WTC11 (cell line): ENCODE data around the gene GLB1L3. TPM values are rescaled to one million over a fixed set of nuclear protein-coding genes. Genes with fewer than 3 reads are reported as not detected.

Experiments
- ATF3 ChIP-seq: sonication (generic); formaldehyde crosslinking; conservative IDR thresholded peaks from 2 replicates; pipeline ENCODE4 v1.8.1; 2022; ENCODE audit warnings: mild to moderate bottlenecking, missing genetic modification reagents
- ETV6 ChIP-seq: sonication (generic); formaldehyde crosslinking; IDR thresholded peaks from 2 replicates; pipeline ENCODE4 v1.8.1; 2022; ENCODE audit warnings: mild to moderate bottlenecking, missing genetic modification reagents
- GRHL2 ChIP-seq: fragments of 250-450 bp; sonication (Bioruptor Pico); IDR thresholded peaks from 2 replicates; pipeline ENCODE4 v1.8.0; 2022; ENCODE audit warnings: mild to moderate bottlenecking, moderate library complexity; ENCODE audit not compliant: insufficient replicate concordance, severe bottlenecking
- JAZF1 ChIP-seq: fragments of 250-450 bp; sonication (Bioruptor Pico); IDR thresholded peaks from 2 replicates; pipeline ENCODE4 v1.9.0; 2021; ENCODE audit warnings: moderate library complexity, mild to moderate bottlenecking, inconsistent platforms
- JUN ChIP-seq: sonication (generic); formaldehyde crosslinking; IDR thresholded peaks from 2 replicates; pipeline ENCODE4 v1.8.0; 2023; ENCODE audit warnings: mild to moderate bottlenecking, missing genetic modification reagents
- KAT7 ChIP-seq: sonication (generic); formaldehyde crosslinking; IDR thresholded peaks from 2 replicates; pipeline ENCODE4 v1.8.1; 2023; ENCODE audit warnings: missing genetic modification reagents, mild to moderate bottlenecking, borderline replicate concordance
- SMAD4 ChIP-seq: sonication (generic); formaldehyde crosslinking; IDR thresholded peaks from 2 replicates; pipeline ENCODE4 v1.8.0; 2022; ENCODE audit warnings: mild to moderate bottlenecking, missing genetic modification reagents
- SOX15 ChIP-seq: fragments of 250-450 bp; sonication (Bioruptor Pico); IDR thresholded peaks from 2 replicates; pipeline ENCODE4 v1.9.0; 2021; ENCODE audit warnings: mild to moderate bottlenecking
- TP53 ChIP-seq: sonication (generic); formaldehyde crosslinking; IDR thresholded peaks from 2 replicates; pipeline ENCODE4 v1.8.1; 2023; ENCODE audit warnings: mild to moderate bottlenecking, missing genetic modification reagents
- USF1 ChIP-seq: sonication (generic); formaldehyde crosslinking; IDR thresholded peaks from 2 replicates; pipeline ENCODE4 v1.8.0; 2022; ENCODE audit warnings: mild to moderate bottlenecking, missing genetic modification reagents
- ZBTB43 ChIP-seq: sonication (generic); formaldehyde crosslinking; IDR thresholded peaks from 2 replicates; pipeline ENCODE4 v1.8.1; 2023; ENCODE audit warnings: mild to moderate bottlenecking, missing genetic modification reagents
- ZMAT4 ChIP-seq: fragments of 250-450 bp; sonication (Bioruptor Pico); IDR thresholded peaks from 2 replicates; pipeline ENCODE4 v1.9.0; 2021; ENCODE audit warnings: mild to moderate bottlenecking
- ZNF138 ChIP-seq: sonication (generic); formaldehyde crosslinking; conservative IDR thresholded peaks from 2 replicates; pipeline ENCODE4 v1.8.1; 2022; ENCODE audit warnings: mild to moderate bottlenecking, moderate library complexity, missing genetic modification reagents
- ZSCAN18 ChIP-seq: fragments of 250-450 bp; sonication (Bioruptor Pico); IDR thresholded peaks from 2 replicates; pipeline ENCODE4 v2.1.2; 2022; ENCODE audit warnings: mild to moderate bottlenecking, moderate library complexity
- total RNA-seq: library from RNA; stranded (reverse); gene quantifications from 3 replicates; pipeline ENCODE4 v1.2.3, GENCODE V29; 2021
- TF ChIP-seq, protein P1 (sequence below): fragments of 250-450 bp; sonication (Bioruptor Pico); conservative IDR thresholded peaks from 2 replicates; pipeline ENCODE4 v1.9.0; 2021; ENCODE audit warnings: mild to moderate bottlenecking
- TF ChIP-seq, protein P2 (sequence below): fragments of 250-450 bp; sonication (Bioruptor Pico); IDR thresholded peaks from 2 replicates; pipeline ENCODE4 v1.8.0; 2021; ENCODE audit warnings: mild to moderate bottlenecking
- TF ChIP-seq, protein P3 (sequence below): fragments of 250-450 bp; sonication (Bioruptor Pico); IDR thresholded peaks from 2 replicates; pipeline ENCODE4 v1.9.0; 2021; ENCODE audit warnings: mild to moderate bottlenecking
- TF ChIP-seq, protein P4 (sequence below): sonication (generic); formaldehyde crosslinking; IDR thresholded peaks from 2 replicates; pipeline ENCODE4 v1.8.0; 2023; ENCODE audit warnings: missing genetic modification reagents, mild to moderate bottlenecking, borderline replicate concordance
- TF ChIP-seq, protein P5 (sequence below): sonication (generic); formaldehyde crosslinking; IDR thresholded peaks from 2 replicates; pipeline ENCODE4 v1.8.1; 2023; ENCODE audit warnings: mild to moderate bottlenecking, moderate library complexity, missing genetic modification reagents

GLB1L3 gene
- total RNA-seq, 1 experiment from 2014 or later: 50.2 TPM

GRCh38 chr11:134253188-134253993 lies 22.8 kb upstream of the GLB1L3 start, which contains the start of the genes ACAD8 and THYN1 (continued):
- no peak for TF ChIP-seq ZSCAN18 (CRISPR knock-in tag)
- TF ChIP-seq, protein P1, sequence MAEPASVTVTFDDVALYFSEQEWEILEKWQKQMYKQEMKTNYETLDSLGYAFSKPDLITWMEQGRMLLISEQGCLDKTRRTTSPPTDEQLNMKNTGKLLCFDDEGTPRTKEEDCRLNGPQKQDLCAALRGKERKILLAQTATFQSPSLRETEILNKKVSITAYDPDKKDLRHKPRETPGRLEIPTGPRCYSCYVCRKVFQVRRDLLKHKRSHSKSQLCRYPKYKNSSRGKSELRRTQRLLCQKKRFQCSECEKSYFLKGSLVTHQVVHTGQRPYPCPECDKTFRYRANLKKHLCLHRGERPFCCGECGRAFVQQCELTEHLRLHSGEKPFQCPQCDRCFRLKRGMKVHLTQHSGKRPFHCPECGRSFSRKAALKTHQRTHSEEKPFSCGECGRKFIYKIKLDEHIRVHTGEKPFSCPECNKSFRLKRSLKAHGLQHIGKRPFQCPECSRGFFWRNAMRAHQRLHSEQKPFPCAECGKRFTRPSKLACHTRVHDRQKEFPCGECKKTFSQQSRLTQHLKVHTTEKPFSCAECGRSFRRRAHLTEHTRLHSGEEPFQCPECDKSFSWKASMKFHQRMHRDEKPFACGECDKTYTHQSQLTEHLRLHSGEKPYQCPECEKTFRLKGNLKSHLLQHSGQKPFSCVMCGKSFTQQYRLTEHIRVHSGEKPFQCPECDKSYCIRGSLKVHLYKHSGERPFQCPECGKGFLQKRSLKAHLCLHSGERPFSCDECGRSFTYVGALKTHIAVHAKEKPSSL (CRISPR knock-in tag): no peak
- TF ChIP-seq, protein P2, sequence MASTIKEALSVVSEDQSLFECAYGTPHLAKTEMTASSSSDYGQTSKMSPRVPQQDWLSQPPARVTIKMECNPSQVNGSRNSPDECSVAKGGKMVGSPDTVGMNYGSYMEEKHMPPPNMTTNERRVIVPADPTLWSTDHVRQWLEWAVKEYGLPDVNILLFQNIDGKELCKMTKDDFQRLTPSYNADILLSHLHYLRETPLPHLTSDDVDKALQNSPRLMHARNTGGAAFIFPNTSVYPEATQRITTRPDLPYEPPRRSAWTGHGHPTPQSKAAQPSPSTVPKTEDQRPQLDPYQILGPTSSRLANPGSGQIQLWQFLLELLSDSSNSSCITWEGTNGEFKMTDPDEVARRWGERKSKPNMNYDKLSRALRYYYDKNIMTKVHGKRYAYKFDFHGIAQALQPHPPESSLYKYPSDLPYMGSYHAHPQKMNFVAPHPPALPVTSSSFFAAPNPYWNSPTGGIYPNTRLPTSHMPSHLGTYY (CRISPR knock-in tag): no peak
- TF ChIP-seq, protein P3, sequence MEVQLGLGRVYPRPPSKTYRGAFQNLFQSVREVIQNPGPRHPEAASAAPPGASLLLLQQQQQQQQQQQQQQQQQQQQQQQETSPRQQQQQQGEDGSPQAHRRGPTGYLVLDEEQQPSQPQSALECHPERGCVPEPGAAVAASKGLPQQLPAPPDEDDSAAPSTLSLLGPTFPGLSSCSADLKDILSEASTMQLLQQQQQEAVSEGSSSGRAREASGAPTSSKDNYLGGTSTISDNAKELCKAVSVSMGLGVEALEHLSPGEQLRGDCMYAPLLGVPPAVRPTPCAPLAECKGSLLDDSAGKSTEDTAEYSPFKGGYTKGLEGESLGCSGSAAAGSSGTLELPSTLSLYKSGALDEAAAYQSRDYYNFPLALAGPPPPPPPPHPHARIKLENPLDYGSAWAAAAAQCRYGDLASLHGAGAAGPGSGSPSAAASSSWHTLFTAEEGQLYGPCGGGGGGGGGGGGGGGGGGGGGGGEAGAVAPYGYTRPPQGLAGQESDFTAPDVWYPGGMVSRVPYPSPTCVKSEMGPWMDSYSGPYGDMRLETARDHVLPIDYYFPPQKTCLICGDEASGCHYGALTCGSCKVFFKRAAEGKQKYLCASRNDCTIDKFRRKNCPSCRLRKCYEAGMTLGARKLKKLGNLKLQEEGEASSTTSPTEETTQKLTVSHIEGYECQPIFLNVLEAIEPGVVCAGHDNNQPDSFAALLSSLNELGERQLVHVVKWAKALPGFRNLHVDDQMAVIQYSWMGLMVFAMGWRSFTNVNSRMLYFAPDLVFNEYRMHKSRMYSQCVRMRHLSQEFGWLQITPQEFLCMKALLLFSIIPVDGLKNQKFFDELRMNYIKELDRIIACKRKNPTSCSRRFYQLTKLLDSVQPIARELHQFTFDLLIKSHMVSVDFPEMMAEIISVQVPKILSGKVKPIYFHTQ (CRISPR knock-in tag): no peak
- TF ChIP-seq ZMAT4 (CRISPR knock-in tag): no peak
- peak; percentile 54; the same call in 1 of the 2 replicates for TF ChIP-seq USF1 (CRISPR knock-in tag)
- TF ChIP-seq GRHL2: no peak
- TF ChIP-seq, protein P4, sequence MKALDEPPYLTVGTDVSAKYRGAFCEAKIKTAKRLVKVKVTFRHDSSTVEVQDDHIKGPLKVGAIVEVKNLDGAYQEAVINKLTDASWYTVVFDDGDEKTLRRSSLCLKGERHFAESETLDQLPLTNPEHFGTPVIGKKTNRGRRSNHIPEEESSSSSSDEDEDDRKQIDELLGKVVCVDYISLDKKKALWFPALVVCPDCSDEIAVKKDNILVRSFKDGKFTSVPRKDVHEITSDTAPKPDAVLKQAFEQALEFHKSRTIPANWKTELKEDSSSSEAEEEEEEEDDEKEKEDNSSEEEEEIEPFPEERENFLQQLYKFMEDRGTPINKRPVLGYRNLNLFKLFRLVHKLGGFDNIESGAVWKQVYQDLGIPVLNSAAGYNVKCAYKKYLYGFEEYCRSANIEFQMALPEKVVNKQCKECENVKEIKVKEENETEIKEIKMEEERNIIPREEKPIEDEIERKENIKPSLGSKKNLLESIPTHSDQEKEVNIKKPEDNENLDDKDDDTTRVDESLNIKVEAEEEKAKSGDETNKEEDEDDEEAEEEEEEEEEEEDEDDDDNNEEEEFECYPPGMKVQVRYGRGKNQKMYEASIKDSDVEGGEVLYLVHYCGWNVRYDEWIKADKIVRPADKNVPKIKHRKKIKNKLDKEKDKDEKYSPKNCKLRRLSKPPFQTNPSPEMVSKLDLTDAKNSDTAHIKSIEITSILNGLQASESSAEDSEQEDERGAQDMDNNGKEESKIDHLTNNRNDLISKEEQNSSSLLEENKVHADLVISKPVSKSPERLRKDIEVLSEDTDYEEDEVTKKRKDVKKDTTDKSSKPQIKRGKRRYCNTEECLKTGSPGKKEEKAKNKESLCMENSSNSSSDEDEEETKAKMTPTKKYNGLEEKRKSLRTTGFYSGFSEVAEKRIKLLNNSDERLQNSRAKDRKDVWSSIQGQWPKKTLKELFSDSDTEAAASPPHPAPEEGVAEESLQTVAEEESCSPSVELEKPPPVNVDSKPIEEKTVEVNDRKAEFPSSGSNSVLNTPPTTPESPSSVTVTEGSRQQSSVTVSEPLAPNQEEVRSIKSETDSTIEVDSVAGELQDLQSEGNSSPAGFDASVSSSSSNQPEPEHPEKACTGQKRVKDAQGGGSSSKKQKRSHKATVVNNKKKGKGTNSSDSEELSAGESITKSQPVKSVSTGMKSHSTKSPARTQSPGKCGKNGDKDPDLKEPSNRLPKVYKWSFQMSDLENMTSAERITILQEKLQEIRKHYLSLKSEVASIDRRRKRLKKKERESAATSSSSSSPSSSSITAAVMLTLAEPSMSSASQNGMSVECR (CRISPR knock-in tag): no peak; the same call in 1 of the 2 replicates
- TF ChIP-seq, protein P5, sequence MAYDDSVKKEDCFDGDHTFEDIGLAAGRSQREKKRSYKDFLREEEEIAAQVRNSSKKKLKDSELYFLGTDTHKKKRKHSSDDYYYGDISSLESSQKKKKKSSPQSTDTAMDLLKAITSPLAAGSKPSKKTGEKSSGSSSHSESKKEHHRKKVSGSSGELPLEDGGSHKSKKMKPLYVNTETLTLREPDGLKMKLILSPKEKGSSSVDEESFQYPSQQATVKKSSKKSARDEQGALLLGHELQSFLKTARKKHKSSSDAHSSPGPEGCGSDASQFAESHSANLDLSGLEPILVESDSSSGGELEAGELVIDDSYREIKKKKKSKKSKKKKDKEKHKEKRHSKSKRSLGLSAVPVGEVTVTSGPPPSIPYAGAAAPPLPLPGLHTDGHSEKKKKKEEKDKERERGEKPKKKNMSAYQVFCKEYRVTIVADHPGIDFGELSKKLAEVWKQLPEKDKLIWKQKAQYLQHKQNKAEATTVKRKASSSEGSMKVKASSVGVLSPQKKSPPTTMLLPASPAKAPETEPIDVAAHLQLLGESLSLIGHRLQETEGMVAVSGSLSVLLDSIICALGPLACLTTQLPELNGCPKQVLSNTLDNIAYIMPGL (CRISPR knock-in tag): peak; percentile 56
- no peak; the same call in 1 of the 2 replicates for TF ChIP-seq KAT7
- peak; percentile 55; the same call in 1 of the 2 replicates for TF ChIP-seq ZBTB43 (CRISPR knock-in tag)
- TF ChIP-seq JUN (CRISPR knock-in tag): no peak
- peak; percentile 66; the same call in 1 of the 2 replicates for TF ChIP-seq TP53
- no peak for TF ChIP-seq SMAD4 (CRISPR knock-in tag)
- TF ChIP-seq ATF3 (CRISPR knock-in tag): no peak
- TF ChIP-seq SOX15 (CRISPR knock-in tag): no peak
- no peak for TF ChIP-seq ZNF138
- TF ChIP-seq JAZF1 (CRISPR knock-in tag): no peak
- peak; percentile 73; the same call in 1 of the 2 replicates for TF ChIP-seq ETV6 (CRISPR knock-in tag)
